Upper lobe of right lung (tissue), 1 donor: Measurements from ENCODE around the gene EIF4G3. TPM values are rescaled to one million over a fixed set of nuclear protein-coding genes. Genes with fewer than 3 reads are reported as not detected.
"Not testable (repeated sequence)": the region's sequence is repeated elsewhere in the genome, so short reads cannot be mapped to it uniquely, and the experiment has no call there.

Source experiments
- ATAC-seq: fragments of 200-7000 bp; cut with Tn5 transposase; one replicate; pipeline ENCODE4 v1.9.1; 2020; ENCODE audit warnings: mild to moderate bottlenecking, moderate library complexity
- DNase-seq: peaks from one replicate; pipeline ENCODE4 v3.0.0-alpha.2; 2020
- H3K27ac ChIP-seq: fragments of 200-600 bp; one replicate; pipeline ENCODE4 v1.8.0; 2022
- H3K27me3 ChIP-seq: fragments of 200-600 bp; one replicate; pipeline ENCODE4 v1.8.0; 2022; ENCODE audit warnings: mild to moderate bottlenecking
- H3K36me3 ChIP-seq: fragments of 200-600 bp; one replicate; pipeline ENCODE4 v1.8.0; 2022
- H3K4me1 ChIP-seq: fragments of 200-600 bp; one replicate; pipeline ENCODE4 v1.8.0; 2022
- H3K4me3 ChIP-seq: fragments of 200-600 bp; one replicate; pipeline ENCODE4 v1.8.0; 2022; ENCODE audit warnings: mild to moderate bottlenecking
- H3K9me3 ChIP-seq: fragments of 200-600 bp; one replicate; pipeline ENCODE4 v1.8.0; 2022
- CTCF ChIP-seq: fragments of 200-600 bp; IDR thresholded peaks from one replicate; pipeline ENCODE4 v1.8.0; 2022; ENCODE audit warnings: antibody characterized with exemption
- intact Hi-C: fragments of 100-400 bp; cut with DNase I; formaldehyde crosslinking; loops from one replicate; pipeline ENCODE4 v1.11.0; 2022
- total RNA-seq: library from RNA; stranded (reverse); fragmentation: NEBNext Ultra II Directional; extraction: Animal tissue kit (Norgen Biotek cat#: 25700); gene quantifications from one replicate; pipeline ENCODE4 v1.2.1, GENCODE V29; 2021
- donor health status: DM: no; HTN: yes; CAD: no; lungs with severe emphysema.

EIF4G3 gene
- total RNA-seq, 1 donor from 2014 or later, result 44.5 TPM

GRCh38 chr1:20921285-20921684, 255.4 kb downstream of the EIF4G3 start:
- Histone ChIP-seq H3K36me3 (no peaks in the 10 kb centered on the region), H3K4me3 (no peak overlapping the region), H3K27me3 (no peaks in the 10 kb centered on the region), H3K4me1 (no peaks in the 10 kb centered on the region), H3K27ac (no peak overlapping the region), H3K9me3 (no peaks in the 10 kb centered on the region)
- intact Hi-C loops, result no loop called here
- no peak for ATAC-seq
- TF ChIP-seq CTCF, result no peak
- DNase-seq, result no peak

GRCh38 chr1:20913242-20913641, 263.5 kb downstream of the EIF4G3 start:
- no peaks in the 10 kb centered on the region for H3K36me3 ChIP-seq
- intact Hi-C loops, result no loop called here
- no peak overlapping the region for H3K27ac ChIP-seq
- ATAC-seq, result no peak
- TF ChIP-seq CTCF, result no peak
- no peak for DNase-seq
- H3K27me3 ChIP-seq, result no peaks in the 10 kb centered on the region
- H3K9me3 ChIP-seq, result no peaks in the 10 kb centered on the region
- no peaks in the 10 kb centered on the region for H3K4me1 ChIP-seq
- H3K4me3 ChIP-seq, result no peak overlapping the region

GRCh38 chr1:20907526-20907925, 269.2 kb downstream of the EIF4G3 start:
- DNase-seq, H3K27ac ChIP-seq, H3K36me3 ChIP-seq, H3K9me3 ChIP-seq, ATAC-seq, H3K27me3 ChIP-seq, intact Hi-C loops, H3K4me1 ChIP-seq, H3K4me3 ChIP-seq: not testable (repeated sequence)

GRCh38 chr1:20903437-20903836, 273.3 kb downstream of the EIF4G3 start:
- no peaks in the 10 kb centered on the region for H3K27me3 ChIP-seq
- intact Hi-C loops, result no loop called here
- no peak for ATAC-seq
- no peak overlapping the region for H3K27ac ChIP-seq
- no peaks in the 10 kb centered on the region for H3K9me3 ChIP-seq
- H3K4me3 ChIP-seq, result no peak overlapping the region
- H3K4me1 ChIP-seq, result no peaks in the 10 kb centered on the region
- TF ChIP-seq CTCF, result no peak
- no peak for DNase-seq
- H3K36me3 ChIP-seq, result peaks cover 8% of the 10 kb centered on the region

- Histone ChIP-seq H3K4me3 (no peak overlapping the region), H3K27me3 (no peaks in the 10 kb centered on the region), H3K4me1 (no peaks in the 10 kb centered on the region), H3K36me3 (peaks cover 8% of the 10 kb centered on the region), H3K27ac (no peak overlapping the region), H3K9me3 (no peaks in the 10 kb centered on the region)
- ATAC-seq, result no peak
- intact Hi-C loops, result no loop called here
- TF ChIP-seq CTCF, result no peak
- DNase-seq, result no peak
Measured at GRCh38 chr1:20900056-20900455, 276.6 kb downstream of the EIF4G3 start.

GRCh38 chr1:20899154-20899972, 277.3 kb downstream of the EIF4G3 start:
- no peak overlapping the region for H3K27ac ChIP-seq
- intact Hi-C loops, result no loop called here
- H3K36me3 ChIP-seq, result peaks cover 8% of the 10 kb centered on the region
- H3K4me3 ChIP-seq, result no peak overlapping the region
- H3K9me3 ChIP-seq, result no peaks in the 10 kb centered on the region
- no peak for TF ChIP-seq CTCF
- DNase-seq (no peak), ATAC-seq (no peak)
- H3K27me3 ChIP-seq, result no peaks in the 10 kb centered on the region
- no peaks in the 10 kb centered on the region for H3K4me1 ChIP-seq
